Suprapubic skin (tissue), 3 donors: ENCODE results near the gene CHDH.

Experiments used
- CTCF ChIP-seq, 2 donors: fragments of 200-600 bp in 1 of 2; fragments of 450-650 bp in 1 of 2; sonication (generic) in 1 of 2; IDR thresholded peaks; one replicate each; pipeline ENCODE4 v1.5.1; 2016 to 2019; ENCODE audit warnings: antibody characterized with exemption in 2 of 2, mild to moderate bottlenecking in 1 of 2, moderate library complexity in 1 of 2
- POLR2A ChIP-seq, 2 donors: fragments of 450-650 bp; IDR thresholded peaks; one replicate each; pipeline ENCODE4 v1.6.1; 2017; ENCODE audit warnings: antibody characterized with exemption in 2 of 2, mild to moderate bottlenecking in 2 of 2, moderate library complexity in 2 of 2

- TF ChIP-seq CTCF (IDR thresholded peaks at IDR 0.05) (no peak), POLR2A (IDR thresholded peaks at IDR 0.05) (no peak)
These were observed 11.0 kb downstream of the CHDH start for GRCh38 chr3:53835257-53835656.
